ENCODE measurements around the gene TIMP3.

TIMP3 gene

DNA sequence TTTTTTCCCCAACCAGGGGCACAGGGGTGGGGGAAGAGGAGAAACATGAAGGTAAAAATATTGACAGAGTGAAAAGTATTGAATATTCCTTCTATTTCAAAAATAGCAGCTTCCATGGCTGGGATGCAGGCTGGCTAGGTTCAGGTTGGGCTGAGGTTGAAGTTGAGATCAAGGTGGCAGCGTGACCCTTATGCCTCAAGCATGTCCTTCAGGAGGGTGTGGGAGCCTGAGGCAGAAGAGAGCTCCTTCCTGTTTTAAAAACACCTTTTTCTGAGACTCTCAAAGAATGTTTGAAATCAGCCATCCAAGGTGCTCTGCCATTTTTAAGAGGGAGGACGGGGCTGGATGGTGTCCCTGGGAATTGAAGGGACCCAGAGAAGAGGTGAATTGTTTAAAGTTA is 29.5 kb downstream of the TIMP3 start:
- no peak for DNase-seq

DNA sequence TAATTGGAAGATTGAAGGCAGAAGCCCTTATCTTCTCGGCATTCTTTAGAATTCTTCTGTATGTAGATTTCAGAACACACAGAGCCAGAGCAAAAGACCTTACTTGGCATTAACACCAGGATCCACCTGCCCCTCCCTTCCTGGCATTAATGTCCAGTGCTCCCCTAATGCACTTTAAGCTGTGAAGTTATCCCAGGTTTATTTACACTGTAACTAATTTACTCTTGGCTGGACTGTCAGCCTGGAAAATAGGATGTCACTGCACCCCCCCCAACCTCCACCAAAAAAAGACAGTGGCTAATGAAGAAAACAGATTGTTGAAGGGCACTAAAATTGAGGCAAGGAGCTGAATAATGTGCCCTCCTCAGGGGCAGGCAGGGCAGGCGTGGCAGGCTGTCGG is 30.1 kb downstream of the TIMP3 start:
- DNase-seq = no peak

DNA sequence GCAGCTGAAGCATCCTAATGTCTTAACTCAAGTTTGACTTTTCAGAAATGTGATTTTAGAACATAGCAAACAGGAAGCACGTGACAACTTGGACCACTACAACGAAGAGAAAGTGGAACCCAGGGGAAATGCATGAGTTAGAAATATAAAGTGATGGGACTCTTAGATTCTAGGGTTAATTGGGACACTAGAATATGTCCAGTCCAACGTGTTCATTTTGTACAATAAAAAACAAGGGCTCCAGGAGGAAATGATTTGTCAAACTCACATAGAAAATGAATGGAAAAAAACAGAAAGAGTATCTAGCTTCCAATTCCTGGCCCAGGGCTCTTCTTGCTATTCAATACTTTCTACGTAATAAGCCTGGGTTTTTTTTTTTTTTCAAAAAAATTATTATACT is 30.7 kb downstream of the TIMP3 start:
- DNase-seq = no peak

DNA sequence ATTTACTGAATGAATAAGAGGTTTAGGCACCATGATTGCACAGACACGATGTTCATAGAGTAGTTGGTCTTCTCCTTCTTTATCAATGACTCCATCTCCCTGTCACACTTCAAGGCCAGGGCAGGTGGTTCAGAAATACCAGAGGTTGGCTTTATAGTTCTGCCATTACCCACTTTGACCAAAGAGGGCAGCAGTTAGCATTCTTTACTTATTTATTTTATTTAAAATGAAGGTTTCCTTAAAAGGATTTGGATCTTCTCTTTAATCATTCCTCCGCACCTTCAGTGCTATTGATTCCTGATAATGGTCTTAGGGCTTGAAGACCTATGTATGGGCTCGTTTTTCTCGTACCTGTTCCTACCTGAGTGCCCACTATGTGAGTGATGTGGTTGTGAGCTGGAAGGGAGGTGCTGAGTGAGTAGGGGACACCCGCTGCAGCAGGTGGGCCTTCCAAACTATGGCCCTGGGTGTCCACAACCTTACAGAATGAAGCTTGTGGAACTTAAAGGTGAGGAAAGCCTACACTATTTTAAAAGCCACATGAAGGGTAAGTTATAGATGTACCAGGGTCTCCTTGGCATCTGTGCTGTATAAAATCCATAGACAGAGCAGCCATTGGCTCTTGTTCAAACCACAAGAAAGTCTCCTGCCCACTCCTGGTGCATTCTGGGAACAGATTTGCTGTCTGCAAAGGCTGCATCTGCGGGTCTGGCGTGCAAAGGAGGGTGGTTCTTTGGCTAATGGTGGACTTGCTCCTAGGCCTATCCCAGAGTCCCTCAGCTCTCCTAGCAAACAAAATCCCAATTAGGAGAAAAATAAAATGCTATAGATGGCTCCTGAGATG is 35.0 kb downstream of the TIMP3 start:
- DNase-seq = peak; percentile 27

DNA sequence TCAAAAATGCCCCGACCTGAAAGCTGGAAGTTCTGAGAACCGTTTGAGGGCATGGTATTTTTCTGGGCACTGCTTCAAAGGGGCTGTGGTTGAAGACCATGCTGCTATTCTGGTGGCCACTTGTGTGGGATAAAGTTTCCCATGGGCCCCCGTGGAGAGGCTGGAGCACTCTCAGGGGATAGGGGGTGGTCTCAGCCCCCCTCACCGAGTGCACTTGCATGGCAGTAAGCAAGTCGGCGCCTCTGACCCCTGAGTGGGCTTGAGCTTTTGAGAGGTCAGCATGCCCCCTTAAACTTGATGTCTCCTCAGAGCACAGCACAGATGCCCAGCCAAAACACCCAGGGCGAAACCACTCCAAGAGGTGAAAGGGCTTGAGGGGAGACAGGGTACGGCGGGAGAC is 35.6 kb downstream of the TIMP3 start:
- no peak for DNase-seq

DNA sequence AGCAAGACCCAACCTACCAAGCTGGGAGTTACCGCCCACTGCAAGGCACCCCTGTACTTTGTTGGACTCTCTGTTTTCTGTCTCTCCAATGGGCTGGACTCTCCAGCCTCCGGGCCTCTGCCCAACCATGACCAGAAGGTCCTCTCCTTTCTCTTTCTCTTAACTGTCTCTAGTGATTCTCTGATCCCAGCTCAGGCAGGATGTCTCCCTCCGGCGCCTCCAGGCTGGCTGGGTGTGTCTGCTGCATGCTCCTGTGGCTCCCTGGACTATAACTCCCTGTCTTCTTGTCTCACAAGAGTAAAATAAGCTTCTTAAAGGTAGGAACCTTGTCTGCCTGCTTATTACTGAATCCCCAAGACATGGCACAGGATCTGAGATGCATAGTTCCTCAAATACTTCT is 36.3 kb downstream of the TIMP3 start:
- no peak for DNase-seq

DNA sequence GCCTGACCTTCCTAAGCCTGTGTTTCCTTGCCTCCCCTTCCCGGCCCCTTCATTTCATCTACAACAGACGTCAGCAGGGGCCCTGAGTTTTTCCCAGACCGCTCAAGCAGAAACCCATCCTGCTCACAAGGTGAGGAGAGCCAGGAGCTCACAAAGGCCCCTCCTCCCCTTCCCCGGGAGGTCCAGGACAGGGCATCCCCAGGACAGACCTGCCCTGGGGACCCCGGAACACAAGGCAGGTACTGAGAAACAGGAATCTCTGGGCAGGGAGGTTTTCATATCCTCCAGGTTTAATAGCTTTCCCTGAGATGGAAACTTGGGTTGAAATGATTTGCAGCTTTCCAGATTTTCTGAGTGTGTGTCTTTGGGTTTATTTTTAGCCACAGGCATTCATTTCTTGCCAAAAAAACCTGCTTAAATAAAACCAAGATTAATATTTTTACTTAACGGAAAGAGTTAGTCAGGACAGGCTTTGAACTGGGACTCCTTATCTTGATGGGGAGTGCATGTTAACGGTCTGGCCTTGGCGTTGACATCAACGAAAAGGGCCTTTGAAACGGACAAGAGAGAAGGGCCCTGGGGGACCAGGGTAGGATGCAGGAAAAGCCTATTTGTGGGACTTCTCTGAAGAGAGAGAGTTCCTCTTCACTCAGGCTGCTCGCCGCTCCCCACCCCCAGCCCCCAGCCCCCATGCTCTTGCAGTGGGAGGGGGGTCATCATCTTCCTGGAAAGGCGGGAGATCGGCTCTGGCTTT is 38.5 kb downstream of the TIMP3 start:
- no peak for DNase-seq

DNA sequence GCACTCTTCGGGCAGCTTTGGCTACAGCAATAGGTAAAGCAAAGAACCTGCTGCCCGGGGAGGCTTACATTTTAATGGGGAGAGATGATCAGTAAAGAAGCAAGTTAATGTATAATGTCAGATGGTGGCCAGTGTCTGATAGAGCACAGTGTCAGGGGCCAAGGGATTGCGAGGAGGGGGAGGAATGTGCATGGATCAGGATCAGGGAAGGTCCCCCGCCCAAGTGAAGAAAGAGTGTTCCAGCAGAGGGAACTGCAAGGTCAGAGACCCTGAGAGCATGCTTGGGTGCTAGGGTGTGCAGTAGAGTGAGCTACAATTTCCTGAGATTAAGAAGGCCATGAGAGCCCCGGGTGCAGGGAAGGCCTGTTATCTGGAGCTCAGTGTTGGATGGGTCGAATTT is 39.7 kb downstream of the TIMP3 start:
- no peak for DNase-seq

DNA sequence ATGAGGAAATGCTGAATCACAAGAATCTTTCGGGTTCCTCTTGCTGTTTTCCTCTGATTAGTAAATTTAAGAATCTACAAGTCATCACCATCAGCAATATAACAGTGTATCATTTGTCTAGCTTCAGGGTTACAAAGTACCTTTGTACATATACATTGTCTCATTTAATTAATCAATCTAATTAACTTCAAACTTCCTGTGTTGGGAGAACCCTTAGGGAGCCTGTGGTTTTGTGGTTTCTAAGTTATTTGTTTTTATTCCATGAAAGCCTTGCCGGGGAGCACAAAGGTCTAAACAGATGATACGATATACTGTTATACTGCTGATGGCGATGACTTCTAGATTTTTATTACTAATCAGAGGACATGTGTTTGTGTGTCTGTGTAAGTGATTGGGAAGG is 41.0 kb downstream of the TIMP3 start:
- DNase-seq = peak; percentile 34

DNA sequence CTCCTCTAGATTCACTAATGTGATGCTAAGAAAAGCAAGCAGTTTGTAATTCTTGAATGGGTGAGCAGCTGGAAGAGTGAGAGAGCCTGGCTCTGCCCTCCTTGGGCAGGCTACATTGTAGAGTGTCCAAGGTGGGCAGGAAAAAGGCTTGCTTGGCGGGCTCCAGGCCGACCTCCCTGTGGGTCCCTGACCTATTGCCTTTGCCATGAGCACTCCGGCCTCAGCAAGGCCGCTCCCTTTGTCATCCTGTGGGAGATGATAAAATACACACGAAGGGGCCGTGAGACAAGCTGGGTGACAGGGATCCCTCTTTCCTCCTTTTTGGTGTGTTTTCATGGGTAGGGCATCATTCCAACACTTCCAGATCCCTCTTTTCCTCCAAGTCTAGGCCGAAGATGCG is 41.8 kb downstream of the TIMP3 start:
- no peak for DNase-seq

DNA sequence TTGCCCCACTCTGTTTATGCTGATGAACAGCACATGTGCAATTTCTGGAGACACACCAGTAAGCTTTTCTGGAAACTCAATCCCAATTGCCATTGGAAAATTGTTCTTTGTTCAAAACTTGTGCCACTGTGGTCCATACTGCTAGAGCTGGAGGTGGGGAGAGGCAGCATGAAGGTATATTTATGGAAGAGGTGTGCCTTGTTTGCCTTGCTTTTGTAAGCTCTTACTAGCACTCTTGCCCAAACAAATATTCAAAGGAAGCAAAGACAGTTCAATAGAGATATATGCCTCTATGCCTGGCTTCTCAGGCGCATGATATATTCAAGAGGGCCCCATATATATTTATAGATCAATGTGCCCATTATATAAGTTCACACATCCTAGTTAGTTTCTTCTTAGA is 42.7 kb downstream of the TIMP3 start:
- no peak for DNase-seq

DNA sequence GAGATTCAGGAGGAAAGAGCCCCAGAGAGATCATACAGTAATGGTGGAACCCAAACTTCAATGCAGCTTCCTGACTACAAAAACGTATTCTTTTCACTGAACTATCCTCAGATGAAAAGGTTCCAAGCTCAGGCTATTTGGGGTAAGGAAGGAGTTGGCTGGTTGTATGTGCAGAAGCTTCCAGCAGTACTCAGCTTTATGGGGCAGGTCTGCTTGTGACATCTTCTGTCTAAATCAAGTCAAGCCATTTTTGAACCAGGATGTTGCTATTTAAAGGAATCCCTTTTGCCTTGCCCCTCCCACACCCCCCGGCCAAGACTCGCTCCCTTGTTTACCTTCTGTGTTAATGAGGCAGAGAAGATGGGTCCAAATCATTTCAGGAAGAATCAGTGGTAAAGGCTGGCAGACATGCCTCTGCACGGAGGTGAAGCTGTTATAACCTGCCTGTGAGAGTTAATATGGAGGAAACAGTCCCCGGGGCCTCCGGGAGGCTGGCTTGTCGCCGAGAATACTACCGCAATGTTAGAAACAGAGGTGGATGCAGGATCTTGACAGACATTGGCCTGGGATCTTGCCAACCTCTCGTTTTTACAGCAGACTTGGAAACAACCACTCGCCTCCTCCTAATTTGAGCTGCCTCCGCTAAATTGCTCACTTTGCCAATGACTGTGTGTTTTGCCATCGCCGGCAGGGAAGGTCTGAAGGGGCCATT is 45.4 kb downstream of the TIMP3 start:
- DNase-seq = no peak

DNA sequence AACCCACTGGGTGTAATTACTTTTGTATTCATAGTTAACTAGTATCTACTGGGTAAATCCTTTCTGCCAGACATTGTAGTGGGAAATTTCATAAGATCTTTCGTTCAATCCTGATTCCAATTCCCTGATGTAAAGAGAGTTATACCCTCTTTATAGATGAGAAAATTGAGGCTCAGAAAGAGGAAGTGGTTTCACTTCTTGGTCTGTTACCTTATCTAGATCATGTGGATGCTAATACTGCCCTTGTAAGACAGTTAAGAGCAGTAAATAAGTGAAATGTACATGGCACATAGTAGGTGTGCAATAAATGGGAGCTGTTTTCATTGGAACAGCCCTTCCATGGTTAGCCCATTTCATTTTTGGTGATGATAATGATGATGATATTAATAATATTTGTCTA is 46.7 kb downstream of the TIMP3 start:
- no peak for DNase-seq

DNA sequence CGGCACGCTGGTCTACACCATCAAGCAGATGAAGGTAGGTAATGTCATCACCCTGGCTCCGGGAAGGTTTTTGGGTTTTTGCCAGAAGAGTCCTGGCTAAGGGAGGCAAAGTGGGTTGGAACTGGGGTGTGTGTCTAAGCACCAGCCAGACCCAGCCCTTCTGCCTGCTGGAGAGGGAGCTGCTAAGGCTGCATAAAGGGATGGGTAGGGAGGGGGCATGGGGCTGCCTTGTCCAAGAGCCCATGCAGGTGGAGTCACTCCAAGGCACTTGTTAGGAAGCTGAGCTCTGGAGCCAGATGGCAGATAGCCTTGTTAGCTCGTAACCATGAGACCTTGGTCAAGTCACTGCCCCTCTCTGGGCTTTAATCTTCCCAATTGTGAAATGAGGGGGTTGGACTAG is 48.0 kb downstream of the TIMP3 start:
- no peak for DNase-seq

DNA sequence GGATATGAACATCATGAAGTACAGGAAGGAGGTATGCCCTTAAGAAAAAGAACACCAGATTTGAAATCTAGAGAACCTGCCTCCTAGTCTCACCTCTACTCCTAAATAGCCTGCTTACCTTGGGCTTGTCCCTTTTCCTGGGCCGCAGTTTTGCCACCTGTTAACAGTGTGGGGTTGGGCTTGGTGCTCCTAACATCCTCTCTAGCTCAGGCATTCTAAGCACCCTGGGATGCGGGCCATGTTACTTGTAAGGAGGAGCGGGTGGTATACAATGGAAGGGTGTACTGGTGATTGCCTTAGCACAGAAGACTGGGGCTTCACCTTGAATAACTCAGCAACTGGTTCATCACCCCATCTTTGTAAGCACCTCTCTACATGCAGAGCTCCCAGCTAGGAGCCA is 48.7 kb downstream of the TIMP3 start:
- no peak for DNase-seq

DNA sequence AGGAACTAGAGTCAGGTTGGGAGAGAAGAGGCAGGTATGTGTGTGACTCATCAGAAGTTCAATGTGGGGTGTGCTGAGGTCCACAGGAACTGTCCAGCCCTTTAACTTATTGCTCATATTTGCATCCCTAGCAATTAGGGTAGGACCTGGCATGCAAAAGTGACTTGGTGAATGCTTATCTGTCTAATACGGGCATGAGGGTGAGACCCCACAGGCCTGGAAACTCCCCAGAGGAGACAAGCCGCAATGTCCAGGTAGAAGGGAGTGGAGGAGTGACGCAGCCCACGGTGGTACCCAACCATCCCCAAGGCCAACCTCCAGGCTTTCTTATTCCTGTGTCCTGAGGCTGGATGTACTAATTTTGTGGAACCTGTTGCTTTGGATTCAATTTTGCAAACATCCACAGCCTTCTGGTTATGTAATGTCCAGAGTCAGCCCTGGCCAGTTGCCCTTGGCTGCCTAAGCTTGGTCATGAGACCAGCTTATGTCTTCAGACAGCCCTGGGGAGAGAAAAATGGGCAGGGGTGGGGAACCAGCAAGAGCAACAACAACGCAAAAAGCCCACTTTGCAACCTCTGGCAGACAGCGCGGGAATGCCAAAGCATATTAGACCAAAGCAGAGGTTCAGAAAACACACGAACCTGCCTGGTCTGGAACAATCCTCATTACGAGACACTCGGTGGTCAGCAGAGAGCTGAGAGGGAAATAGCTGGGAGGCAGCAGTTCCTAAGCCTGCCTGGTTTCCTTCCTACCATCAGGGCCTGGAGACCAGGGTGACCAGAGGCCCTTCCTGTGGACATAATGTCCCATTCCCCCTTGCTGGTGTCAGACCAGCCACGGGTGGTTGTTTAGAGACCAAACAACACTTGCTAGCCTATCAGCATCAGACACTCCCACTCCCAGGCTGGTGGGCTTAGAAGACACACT is 49.3 kb downstream of the TIMP3 start:
- DNase-seq = no peak

DNA sequence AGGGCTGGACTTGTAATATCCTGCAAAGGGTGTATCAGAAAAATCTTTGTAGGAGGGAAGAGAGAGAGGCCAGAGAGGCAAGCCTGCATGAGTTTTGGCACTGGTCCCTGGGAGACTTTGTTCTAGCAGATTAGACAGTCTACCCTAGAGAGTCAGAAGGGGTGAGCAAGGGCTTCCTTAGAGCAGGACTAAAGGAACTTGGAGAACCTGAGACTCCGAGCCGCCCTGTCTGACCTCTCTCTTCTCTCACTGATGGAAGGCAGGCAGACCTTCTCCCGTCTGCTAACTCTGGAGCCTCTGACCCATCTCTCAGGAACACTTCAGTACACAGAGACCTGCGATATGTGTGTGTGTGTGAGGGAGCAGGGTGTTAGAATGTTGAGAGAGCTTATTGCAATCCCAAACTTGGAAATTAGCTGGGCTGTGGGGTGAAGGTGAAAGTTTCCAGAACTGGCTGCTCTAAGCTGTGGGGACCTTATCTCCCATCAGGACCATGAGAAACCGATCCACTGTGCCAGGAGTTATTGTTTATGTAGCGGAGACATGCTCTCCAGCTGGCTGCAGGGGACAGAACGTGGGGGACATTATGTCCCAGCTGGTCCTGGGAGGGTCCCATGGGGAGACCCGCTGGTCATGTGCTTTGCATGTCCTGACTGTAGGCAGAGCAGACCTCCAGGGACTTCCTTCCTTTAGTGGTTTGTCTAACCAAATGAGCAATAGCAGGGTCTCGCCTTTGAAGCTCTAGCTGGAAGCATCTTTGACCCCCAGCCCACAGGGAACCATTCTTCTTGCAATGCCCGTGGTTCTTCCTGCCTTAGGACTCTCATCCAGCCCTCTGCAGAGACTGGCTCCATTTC is 51.1 kb downstream of the TIMP3 start:
- no peak for DNase-seq

DNA sequence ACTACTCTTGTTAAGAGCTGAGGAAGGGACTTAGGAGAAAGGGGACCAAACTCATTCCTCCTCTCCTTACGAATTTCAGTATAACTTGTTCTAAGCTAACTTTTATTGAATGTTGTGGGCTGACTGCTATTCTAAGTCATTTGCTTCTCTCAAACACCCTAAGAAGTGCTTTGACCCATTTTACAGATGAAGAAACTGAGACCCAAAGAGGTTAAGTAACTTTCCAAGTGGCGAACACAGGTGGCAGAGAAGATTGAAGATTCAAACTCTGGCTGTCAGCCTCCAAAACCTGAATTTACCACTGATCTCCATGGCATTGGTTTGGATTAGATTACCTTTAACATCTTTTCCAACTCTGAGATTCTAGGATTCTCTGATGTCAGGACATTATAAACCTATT is 52.2 kb downstream of the TIMP3 start:
- no peak for DNase-seq

DNA sequence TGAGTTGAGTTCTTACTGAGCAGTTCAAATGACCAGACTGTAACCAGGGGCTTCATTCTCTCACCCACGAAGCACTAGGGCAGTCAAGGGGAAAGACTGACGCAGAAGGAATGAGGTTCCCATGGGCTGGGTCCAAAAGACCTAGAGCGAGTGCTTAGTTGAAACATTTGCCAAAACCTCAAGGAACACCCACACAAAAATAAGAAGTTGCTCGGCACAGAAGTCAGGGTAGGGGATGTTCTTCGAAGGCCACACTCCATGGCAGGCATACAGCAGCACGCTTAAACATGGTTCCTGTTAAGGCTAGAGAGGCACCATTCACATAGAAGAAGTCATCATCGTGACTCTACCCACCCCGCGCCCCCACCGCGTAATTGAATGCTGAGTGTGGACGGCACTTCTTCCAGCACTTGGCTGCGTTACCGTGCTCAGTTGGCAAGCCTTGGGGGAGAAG is 52.9 kb downstream of the TIMP3 start:
- DNase-seq = no peak

DNA sequence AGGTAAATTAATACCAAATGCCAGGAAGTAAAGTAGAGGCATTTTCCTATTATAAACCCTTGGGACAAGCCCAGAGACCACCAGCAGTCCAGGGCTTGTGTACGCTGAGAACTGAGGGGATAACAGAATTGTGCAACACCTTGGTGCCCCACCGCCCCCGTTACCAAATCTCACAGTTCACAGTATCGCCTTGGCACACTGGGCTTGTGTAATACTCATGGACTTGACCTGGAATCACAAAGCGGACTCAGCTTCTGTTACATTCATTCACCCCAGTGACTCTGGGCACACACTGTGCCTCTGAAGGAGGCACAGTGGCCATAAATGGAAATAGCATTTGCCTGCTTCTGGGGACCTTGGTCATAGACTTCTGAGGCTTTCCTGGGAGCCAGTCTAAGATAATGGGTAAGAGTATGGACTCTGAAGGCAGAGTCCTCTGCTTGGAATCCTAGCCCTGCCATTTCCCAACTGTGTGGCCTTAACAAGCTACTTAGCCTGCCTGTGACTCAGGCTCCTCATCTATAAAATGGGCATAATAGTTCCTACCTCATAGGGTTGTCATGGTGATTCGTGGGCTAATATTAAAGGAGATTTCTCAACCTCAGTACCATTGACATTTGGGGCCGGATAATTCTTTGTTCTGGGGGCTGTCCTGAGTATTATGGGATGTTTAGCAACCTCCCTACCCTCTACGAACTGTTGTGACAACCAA is 53.7 kb downstream of the TIMP3 start:
- DNase-seq = no peak

DNA sequence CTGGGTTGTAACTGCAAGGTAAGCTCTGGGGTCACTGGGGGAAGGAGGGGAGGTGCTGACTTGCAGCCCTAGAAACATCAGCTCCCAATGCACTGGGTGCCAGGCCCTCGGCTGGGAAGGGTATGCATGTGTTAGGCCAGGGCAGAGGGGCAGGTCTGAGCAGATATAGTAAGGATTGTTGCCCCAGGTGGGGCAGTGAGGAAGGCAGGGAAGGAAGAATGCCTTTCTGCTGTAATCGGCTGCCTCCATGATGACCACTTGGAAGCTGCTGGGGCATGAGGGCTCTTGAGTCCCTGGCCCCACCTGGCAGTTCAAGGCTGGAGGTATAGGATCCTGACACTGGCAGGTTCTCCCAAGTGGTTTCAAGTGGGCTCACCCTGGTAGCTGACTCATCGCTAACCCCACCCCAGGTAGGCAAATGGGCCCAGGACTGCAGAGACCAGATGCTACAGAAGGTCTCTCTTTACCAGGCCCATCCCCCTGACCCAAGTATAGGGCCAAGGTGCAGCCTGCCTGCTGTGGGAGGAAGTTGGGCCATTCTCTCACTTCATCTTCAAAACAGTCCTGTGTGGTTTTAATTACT is 56.7 kb downstream of the TIMP3 start:
- no peak for DNase-seq

Measured in EL (cell line).